Endothelial cell of umbilical vein (primary cell): ENCODE results near the gene HIGD1A. TPM values are rescaled to one million over a fixed set of nuclear protein-coding genes. Genes with fewer than 3 reads are reported as not detected.

Source experiments
- BruUV-seq: library from RNA; stranded (reverse); fragments of 400-500 nt; replicated peaks from 2 replicates; lab custom pipeline; 2021; lab: Mats Ljungman, UMichigan
- CTCF ChIA-PET: fragments of 300-600, 350-600 bp; sonication (Branson Sonifier 250); formaldehyde crosslinking; loops from one replicate; lab custom pipeline; 2021; ENCODE audit warnings: antibody characterized with exemption, inconsistent platforms; lab: Charles Lee
- POLR2A ChIA-PET: fragments of 300-600, 350-600 bp; sonication (Branson Sonifier 250); formaldehyde crosslinking; loops from one replicate; lab custom pipeline; 2021; ENCODE audit warnings: antibody characterized with exemption, inconsistent platforms; lab: Charles Lee
- DNase-seq: peaks from one replicate; pipeline ENCODE4 v3.0.0-alpha.2; 2011; ENCODE audit warnings: low read depth, low spot score
- FAIRE-seq: peaks from 2 replicates; lab custom pipeline; 2011; peaks lifted over from hg19 to GRCh38; lab: Jason Lieb, UNC
- H2AFZ ChIP-seq: 2 replicates; pipeline ENCODE4 v1.6.0; 2012; ENCODE audit warnings: low read depth, low read length, control low read depth, inconsistent platforms
- H3K27ac ChIP-seq: 2 replicates; pipeline ENCODE4 v1.5.1; 2011; ENCODE audit warnings: low read depth, mild to moderate bottlenecking, control low read depth, low read length, moderate library complexity; ENCODE audit not compliant: insufficient read depth
- H3K27me3 ChIP-seq, 2 experiments: 2 replicates each; pipeline versions ENCODE4 v1.6.0 to v1.6.1; 2011; ENCODE audit warnings: low read length in 2 of 2, mixed read lengths in 1 of 2; ENCODE audit not compliant: control insufficient read depth in 2 of 2, insufficient read depth in 2 of 2
- H3K36me3 ChIP-seq, 2 experiments: 2 replicates in 1 of 2; 3 replicates in 1 of 2; pipeline ENCODE4 v1.5.1; 2011; ENCODE audit warnings: low read length in 2 of 2, mild to moderate bottlenecking in 1 of 2, moderate library complexity in 1 of 2; ENCODE audit not compliant: control insufficient read depth in 2 of 2, insufficient read depth in 2 of 2; ENCODE audit errors: extremely low read depth in 1 of 2
- H3K4me1 ChIP-seq: 3 replicates; pipeline ENCODE4 v1.5.1; 2011; ENCODE audit warnings: mild to moderate bottlenecking, low read length; ENCODE audit not compliant: control insufficient read depth, insufficient read depth; ENCODE audit errors: extremely low read depth
- H3K4me2 ChIP-seq: 2 replicates; pipeline ENCODE4 v1.6.1; 2011; ENCODE audit warnings: low read length, control low read depth, mixed read lengths; ENCODE audit not compliant: insufficient read depth
- H3K4me3 ChIP-seq, 3 experiments: fragments of 200-600 bp in 1 of 3; sonication (generic), shearing (Covaris generic) in 1 of 3; replicated peaks in 1 of 3; 2 replicates each; pipeline ENCODE4 v1.5.1; 2011 to 2016; ENCODE audit warnings: control low read depth in 3 of 3, low read length in 3 of 3, mild to moderate bottlenecking in 2 of 3, inconsistent platforms in 1 of 3, low read depth in 1 of 3, moderate library complexity in 1 of 3; ENCODE audit not compliant: insufficient read depth in 1 of 3
- H3K79me2 ChIP-seq: 2 replicates; pipeline ENCODE4 v1.6.0; 2012; ENCODE audit warnings: low read length, inconsistent platforms; ENCODE audit not compliant: control insufficient read depth, insufficient read depth
- H3K9ac ChIP-seq: replicated peaks from 2 replicates; pipeline ENCODE3; 2011; ENCODE audit warnings: low read length, control low read depth; ENCODE audit not compliant: insufficient read depth; ENCODE audit errors: extremely low read depth
- H3K9me1 ChIP-seq: replicated peaks from 3 replicates; pipeline ENCODE4 v1.6.0; 2011; ENCODE audit warnings: mild to moderate bottlenecking, low read length; ENCODE audit not compliant: control insufficient read depth, insufficient read depth; ENCODE audit errors: extremely low read depth
- H3K9me3 ChIP-seq: replicated peaks from 2 replicates; pipeline ENCODE4 v1.5.1; 2012; ENCODE audit warnings: low read length, inconsistent platforms; ENCODE audit not compliant: control insufficient read depth, insufficient read depth
- H4K20me1 ChIP-seq: replicated peaks from 2 replicates; pipeline ENCODE3; 2011; ENCODE audit warnings: mild to moderate bottlenecking, low read length; ENCODE audit not compliant: control insufficient read depth, insufficient read depth; ENCODE audit errors: extremely low read depth
- CTCF ChIP-seq, 2 donors: IDR thresholded peaks; 1 replicate in 1 of 2; 2 replicates in 1 of 2; pipeline ENCODE4 v1.5.1; 2011; ENCODE audit warnings: low read length in 2 of 2, mild to moderate bottlenecking in 2 of 2, moderate library complexity in 2 of 2, control low read depth in 1 of 2, inconsistent platforms in 1 of 2, low read depth in 1 of 2; ENCODE audit not compliant: insufficient read depth in 1 of 2; ENCODE audit errors: extremely low read depth in 1 of 2
- EZH2 ChIP-seq: IDR thresholded peaks from 2 replicates; pipeline ENCODE4 v1.6.1; 2012; ENCODE audit warnings: borderline replicate concordance, low read depth, mild to moderate bottlenecking, moderate library complexity, low read length, inconsistent platforms; ENCODE audit not compliant: severe bottlenecking
- FOS ChIP-seq: IDR thresholded peaks from 2 replicates; pipeline ENCODE4 v1.6.1; 2011; ENCODE audit warnings: mild to moderate bottlenecking, low read length, moderate library complexity, borderline replicate concordance; ENCODE audit not compliant: insufficient read depth
- JUN ChIP-seq: IDR thresholded peaks from 2 replicates; pipeline ENCODE4 v1.6.1; 2011; ENCODE audit warnings: borderline replicate concordance, low read depth; ENCODE audit not compliant: insufficient read length, insufficient read depth
- POLR2A ChIP-seq: IDR thresholded peaks from 2 replicates; pipeline ENCODE4 v1.6.1; 2012; ENCODE audit warnings: low read depth, mild to moderate bottlenecking, control low read depth, low read length
- dilution Hi-C: fragments of 300-500 bp; cut with MboI; formaldehyde crosslinking; loops from one replicate; pipeline ENCODE4 v1.15.0; 2019; ENCODE audit warnings: low sequenced_read_pairs; ENCODE audit not compliant: extremely low pct_ligation_motif_present
- intact Hi-C: fragments of 100-400 bp; cut with micrococcal nuclease; formaldehyde crosslinking; loops from one replicate; pipeline ENCODE4 v1.10.0; 2022
- polyA plus RNA-seq, 4 experiments: library from polyadenylated mRNA; depleted of rRNA in 3 of 4; stranded (reverse) in 3 of 4; unstranded in 1 of 4; fragments of >200 nt; gene quantifications; 2 replicates each; pipeline versions ENCODE4 v1.2.1 to v1.2.3, GENCODE V29; 2011 to 2012; ENCODE audit warnings: missing spikeins in 1 of 4
- total RNA-seq: library from RNA; stranded (reverse); gene quantifications from 2 replicates; pipeline ENCODE4 v1.2.3, GENCODE V29; 2021

HIGD1A gene
- total and polyA plus RNA-seq, 2 donors (not counting 3 experiments of a cell fraction or from before 2014, with no cell fraction given), result 59.5 to 68.9 TPM

DNA sequence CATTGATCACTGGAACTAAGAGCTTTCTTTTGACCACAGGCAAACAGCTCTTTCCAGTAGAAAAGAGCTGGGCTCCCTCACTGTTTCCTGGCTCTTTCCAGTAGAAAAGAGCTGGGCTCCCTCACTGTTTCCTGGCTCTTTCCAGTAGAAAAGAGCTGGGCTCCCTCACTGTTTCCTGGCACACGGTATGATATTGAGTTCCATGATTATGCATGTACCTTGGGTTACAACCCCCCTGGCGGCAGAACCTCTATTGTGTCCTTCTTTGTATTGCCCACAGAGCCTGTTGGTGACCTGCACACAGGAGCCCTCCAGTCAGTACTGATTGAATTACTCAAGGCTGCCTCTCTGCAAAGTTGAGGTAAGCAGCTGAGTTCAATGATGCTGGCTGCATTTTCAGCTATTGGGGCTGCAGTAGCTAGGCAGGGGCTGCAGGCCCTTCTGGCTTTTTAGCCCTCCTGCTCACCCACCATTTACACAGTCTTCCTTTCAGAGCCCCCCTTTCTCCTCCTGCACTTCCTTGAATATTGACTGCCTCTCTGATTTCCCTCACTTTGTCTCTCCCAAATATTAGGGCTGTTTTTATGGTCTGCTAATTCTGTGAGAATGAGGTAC is 15.2 kb upstream of the HIGD1A start:
- no TSS peak for BruUV-seq
- intact Hi-C loops, result no loop called here
- no peaks in the 10 kb centered on the region for H4K20me1 ChIP-seq

More for the DNA sequence above, 15.2 kb upstream of the HIGD1A start:
- POLR2A ChIA-PET, result no interaction called here
- no peak for FAIRE-seq
- Histone ChIP-seq H3K4me3 (no peak overlapping the region), H3K9me3 (no peaks in the 10 kb centered on the region), H3K36me3 (no peaks in the 10 kb centered on the region), H3K79me2 (no peaks in the 10 kb centered on the region), H2AFZ (no peak overlapping the region), H3K4me1 (no peaks in the 10 kb centered on the region), H3K27ac (no peak overlapping the region), H3K9me1 (no peaks in the 10 kb centered on the region), H3K9ac (no peak overlapping the region), H3K4me2 (no peak overlapping the region), H3K27me3 (peaks cover 11 to 18% of the 10 kb centered on the region in 2 experiments)
- dilution Hi-C loops, result no loop called here
- CTCF ChIA-PET, result interaction anchor here (1.7 kb wide), 1 partner anchor 12 kb away, joined by 7 read pairs; no protein-coding TSS in a partner anchor
- no peak for DNase-seq
- TF ChIP-seq FOS (no peak), POLR2A (no peak), CTCF (IDR thresholded peaks at IDR 0.05; ENCODE audit: extremely low read depth in 1 of 2, insufficient read depth in 1 of 2, low read depth in 1 of 2, low read length in 2 of 2) (no peak), EZH2 (no peak), JUN (no peak)
